A549 (cell line): ENCODE results near the gene ACSM5.

Source experiments
- BHLHE40 ChIP-seq: IDR thresholded peaks from 2 replicates; pipeline ENCODE4 v1.6.1; 2012; ENCODE audit warnings: low read depth, low read length, inconsistent platforms
- CEBPB ChIP-seq, 2 experiments: fragments of >200 bp in 1 of 2; sonication (Bioruptor Twin) in 1 of 2; formaldehyde crosslinking in 1 of 2; IDR thresholded peaks; 2 replicates each; pipeline ENCODE4 v1.6.1; 2012 to 2016
- CHD4 ChIP-seq: fragments of 200-600 bp; sonication (generic); IDR thresholded peaks from 2 replicates; pipeline ENCODE4 v1.6.1; 2016; ENCODE audit warnings: antibody characterized with exemption, mild to moderate bottlenecking, borderline replicate concordance
- CTCF ChIP-seq: fragments of >200 bp; sonication (Bioruptor Twin); formaldehyde crosslinking; IDR thresholded peaks from 3 replicates; pipeline ENCODE4 v1.5.1; 2016
- ELK1 ChIP-seq: fragments of 150-350 bp; IDR thresholded peaks from 2 replicates; pipeline ENCODE4 v1.6.1; 2014; ENCODE audit warnings: low read depth, mild to moderate bottlenecking, low read length
- EP300 ChIP-seq, 2 experiments: fragments of >200 bp; sonication (Bioruptor Twin); formaldehyde crosslinking; IDR thresholded peaks; 2 replicates in 1 of 2; 3 replicates in 1 of 2; pipeline ENCODE4 v1.6.1; 2016 to 2017
- HMGXB4 ChIP-seq: fragments of 250-450 bp; sonication (Bioruptor Pico); IDR thresholded peaks from 2 replicates; pipeline ENCODE4 v1.5.0; 2021; ENCODE audit warnings: mild to moderate bottlenecking, moderate library complexity, borderline replicate concordance
- JUN ChIP-seq, 2 experiments: fragments of >200 bp; sonication (Bioruptor Twin); formaldehyde crosslinking; IDR thresholded peaks; 2 replicates in 1 of 2; 3 replicates in 1 of 2; pipeline ENCODE4 v1.6.1; 2016 to 2017
- KDM1A ChIP-seq: fragments of 200-600 bp; sonication (generic); IDR thresholded peaks from 2 replicates; pipeline ENCODE4 v1.6.1; 2016; ENCODE audit warnings: low read depth, mild to moderate bottlenecking
- POLR2A ChIP-seq: IDR thresholded peaks from 2 replicates; pipeline ENCODE4 v1.6.1; 2012; ENCODE audit warnings: mild to moderate bottlenecking, low read length
- REST ChIP-seq: fragments of 200-600 bp; sonication (generic); IDR thresholded peaks from 2 replicates; pipeline ENCODE4 v1.6.1; 2016; ENCODE audit warnings: antibody characterized with exemption, mild to moderate bottlenecking, moderate library complexity
- RFX5 ChIP-seq: fragments of 450-650 bp; IDR thresholded peaks from 2 replicates; pipeline ENCODE4 v1.7.1; 2014; ENCODE audit warnings: antibody characterized with exemption, mild to moderate bottlenecking, moderate library complexity
- ZNF302 ChIP-seq: fragments of 250-450 bp; sonication (Bioruptor Pico); IDR thresholded peaks from 2 replicates; pipeline ENCODE4 v1.9.0; 2021; ENCODE audit warnings: inconsistent platforms, mild to moderate bottlenecking, moderate library complexity

GRCh38 chr16:20401066-20401465 is 8.3 kb upstream of the ACSM5 start:
- TF ChIP-seq HMGXB4 (CRISPR knock-in tag), result no peak
- TF ChIP-seq CTCF, result no peak
- no peak for TF ChIP-seq BHLHE40
- TF ChIP-seq REST, result no peak
- TF ChIP-seq KDM1A, result no peak
- TF ChIP-seq JUN (IDR thresholded peaks at IDR 0.05), result no peak
- TF ChIP-seq POLR2A, result no peak
- TF ChIP-seq ZNF302, result no peak
- TF ChIP-seq CHD4, result no peak
- TF ChIP-seq ELK1, result no peak
- no peak for TF ChIP-seq RFX5
- no peak for TF ChIP-seq CEBPB (IDR thresholded peaks at IDR 0.05)
- no peak for TF ChIP-seq EP300 (IDR thresholded peaks at IDR 0.05)
